H1 (cell line): Measurements from ENCODE around the gene GRIFIN. TPM values are rescaled to one million over a fixed set of nuclear protein-coding genes. Genes with fewer than 3 reads are reported as not detected.

Experiments used
- CTCF ChIA-PET: fragments of 300-600 bp; sonication (Branson Sonifier 250); formaldehyde crosslinking; loops from one replicate; lab custom pipeline; 2021; ENCODE audit not compliant: partially characterized antibody; lab: Charles Lee
- POLR2A ChIA-PET: fragments of 300-600 bp; sonication (Branson Sonifier 250); formaldehyde crosslinking; loops from one replicate; lab custom pipeline; 2021; ENCODE audit warnings: inconsistent platforms; ENCODE audit not compliant: partially characterized antibody; lab: Charles Lee
- DNase-seq, 2 experiments: peaks; one replicate each; pipeline versions ENCODE4 v3.0.0 to v3.0.0-alpha.2; 2010 to 2022; ENCODE audit warnings: low spot score in 2 of 2, low read depth in 1 of 2, mixed read lengths in 1 of 2
- FAIRE-seq: peaks from 2 replicates; lab custom pipeline; 2011; peaks lifted over from hg19 to GRCh38; lab: Jason Lieb, UNC
- H2AFZ ChIP-seq: 2 replicates; pipeline ENCODE4 v1.8.1; 2012; ENCODE audit warnings: low read length, inconsistent platforms
- H2AK5ac ChIP-seq: 2 replicates; pipeline ENCODE4 v1.6.1; 2013; ENCODE audit warnings: low read depth, low read length
- H2BK120ac ChIP-seq: replicated peaks from 2 replicates; pipeline ENCODE3; 2013; ENCODE audit warnings: low read depth, low read length, inconsistent platforms
- H2BK12ac ChIP-seq: 2 replicates; pipeline ENCODE4 v1.6.1; 2013; ENCODE audit warnings: low read depth, low read length
- H2BK15ac ChIP-seq: 2 replicates; pipeline ENCODE4 v1.6.1; 2013; ENCODE audit warnings: low read length
- H2BK20ac ChIP-seq: 2 replicates; pipeline ENCODE4 v1.6.1; 2013; ENCODE audit warnings: low read length
- H2BK5ac ChIP-seq: 2 replicates; pipeline ENCODE4 v1.6.1; 2013; ENCODE audit warnings: low read depth, low read length
- H3K14ac ChIP-seq: 2 replicates; pipeline ENCODE4 v1.6.1; 2013; ENCODE audit warnings: inconsistent platforms; ENCODE audit not compliant: insufficient read length
- H3K18ac ChIP-seq: 2 replicates; pipeline ENCODE4 v1.6.1; 2013; ENCODE audit warnings: low read length; ENCODE audit errors: extremely low read depth
- H3K23ac ChIP-seq: 2 replicates; pipeline ENCODE4 v1.6.1; 2013; ENCODE audit warnings: inconsistent platforms; ENCODE audit not compliant: insufficient read length
- H3K23me2 ChIP-seq: 2 replicates; pipeline ENCODE4 v1.6.1; 2013; ENCODE audit warnings: low read depth, low read length
- H3K27ac ChIP-seq: 2 replicates; pipeline ENCODE4 v1.6.1; 2011; ENCODE audit warnings: low read depth, low read length, inconsistent platforms
- H3K27me3 ChIP-seq, 4 experiments: replicated peaks in 1 of 4; 1 replicate in 1 of 4; 2 replicates in 3 of 4; pipeline versions ENCODE4 v1.6.1 to v1.8.1; 2011 to 2013; ENCODE audit warnings: low read length in 3 of 4, mild to moderate bottlenecking in 3 of 4, inconsistent platforms in 2 of 4, mixed read lengths in 2 of 4, moderate library complexity in 1 of 4; ENCODE audit not compliant: control insufficient read depth in 3 of 4, insufficient read depth in 3 of 4; ENCODE audit errors: extremely low read depth in 1 of 4
- H3K36me3 ChIP-seq, 4 experiments: 2 replicates each; pipeline versions ENCODE4 v1.6.1 to v1.8.1; 2011 to 2013; ENCODE audit warnings: mild to moderate bottlenecking in 4 of 4, low read length in 3 of 4, moderate library complexity in 2 of 4, control low read depth in 1 of 4, inconsistent platforms in 1 of 4; ENCODE audit not compliant: insufficient read depth in 4 of 4, control insufficient read depth in 2 of 4
- H3K4ac ChIP-seq: replicated peaks from 2 replicates; pipeline ENCODE3; 2013; ENCODE audit warnings: low read length, low read depth, mixed read lengths, inconsistent platforms; ENCODE audit not compliant: insufficient read length
- H3K4me1 ChIP-seq, 4 experiments: replicated peaks in 1 of 4; 1 replicate in 1 of 4; 2 replicates in 3 of 4; pipeline versions ENCODE4 v1.6.1 to v1.8.1; 2011 to 2013; ENCODE audit warnings: low read length in 3 of 4, inconsistent platforms in 2 of 4, mixed read lengths in 1 of 4; ENCODE audit not compliant: insufficient read depth in 4 of 4, control insufficient read depth in 3 of 4
- H3K4me2 ChIP-seq, 2 experiments: 2 replicates each; pipeline versions ENCODE4 v1.6.1 to v1.8.1; 2011 to 2013; ENCODE audit warnings: low read depth in 2 of 2, low read length in 2 of 2, control low read depth in 1 of 2, inconsistent platforms in 1 of 2, mild to moderate bottlenecking in 1 of 2; ENCODE audit not compliant: insufficient read depth in 1 of 2
- H3K4me3 ChIP-seq, 4 experiments: fragments of 200-600, 300-600 bp in 1 of 4; sonication (generic), shearing (Covaris generic), sonication (Bioruptor Twin) in 1 of 4; 2 replicates each; pipeline versions ENCODE4 v1.5.1 to v1.8.1; 2011 to 2016; ENCODE audit warnings: low read length in 4 of 4, low read depth in 3 of 4, control low read depth in 2 of 4, inconsistent platforms in 2 of 4, mild to moderate bottlenecking in 2 of 4, mixed read lengths in 1 of 4, moderate library complexity in 1 of 4; ENCODE audit not compliant: insufficient read depth in 2 of 4; ENCODE audit errors: extremely low read depth in 1 of 4
- H3K56ac ChIP-seq: replicated peaks from 2 replicates; pipeline ENCODE3; 2013; ENCODE audit warnings: low read depth, mild to moderate bottlenecking, mixed read lengths, low read length, inconsistent platforms; ENCODE audit not compliant: insufficient read length
- H3K79me1 ChIP-seq: 2 replicates; pipeline ENCODE4 v1.6.1; 2013; ENCODE audit warnings: low read depth, low read length, control low read depth
- H3K79me2 ChIP-seq, 2 experiments: 2 replicates each; pipeline versions ENCODE4 v1.6.1 to v1.8.1; 2012 to 2013; ENCODE audit warnings: low read length in 2 of 2, mild to moderate bottlenecking in 2 of 2, inconsistent platforms in 1 of 2; ENCODE audit not compliant: insufficient read depth in 2 of 2, control insufficient read depth in 1 of 2
- H3K9ac ChIP-seq, 4 experiments: replicated peaks in 1 of 4; 1 replicate in 1 of 4; 2 replicates in 3 of 4; pipeline versions ENCODE4 v1.6.1 to v1.8.1; 2011 to 2013; ENCODE audit warnings: low read depth in 3 of 4, low read length in 3 of 4, control low read depth in 2 of 4, mild to moderate bottlenecking in 2 of 4, moderate library complexity in 2 of 4, inconsistent platforms in 1 of 4; ENCODE audit errors: extremely low read depth in 1 of 4
- H3K9me3 ChIP-seq, 2 experiments: 2 replicates each; pipeline versions ENCODE4 v1.6.1 to v1.8.1; 2012 to 2013; ENCODE audit warnings: mild to moderate bottlenecking in 2 of 2, moderate library complexity in 2 of 2, control low read depth in 1 of 2, inconsistent platforms in 1 of 2, low read depth in 1 of 2, low read length in 1 of 2, mixed read lengths in 1 of 2; ENCODE audit not compliant: insufficient read depth in 2 of 2
- H4K20me1 ChIP-seq, 2 experiments: replicated peaks in 1 of 2; 2 replicates each; pipeline versions ENCODE3 to v1.8.1; 2011 to 2013; ENCODE audit warnings: inconsistent platforms in 2 of 2, low read length in 2 of 2, mild to moderate bottlenecking in 1 of 2; ENCODE audit not compliant: insufficient read depth in 2 of 2, control insufficient read depth in 1 of 2
- H4K5ac ChIP-seq: 2 replicates; pipeline ENCODE4 v1.6.1; 2013; ENCODE audit warnings: low read length, low read depth, mixed read lengths, inconsistent platforms; ENCODE audit not compliant: insufficient read length
- H4K8ac ChIP-seq: 2 replicates; pipeline ENCODE4 v1.8.0; 2013; ENCODE audit warnings: mild to moderate bottlenecking, moderate library complexity, low read length, inconsistent platforms; ENCODE audit not compliant: insufficient read depth; ENCODE audit errors: extremely low read depth
- H4K91ac ChIP-seq: replicated peaks from 2 replicates; pipeline ENCODE3; 2013; ENCODE audit warnings: low read length, mixed read lengths, inconsistent platforms; ENCODE audit not compliant: insufficient read length
- BCL11A ChIP-seq, 2 experiments: IDR thresholded peaks; one replicate each; pipeline ENCODE4 v1.6.1; 2011; ENCODE audit warnings: low read depth in 2 of 2, low read length in 2 of 2, mild to moderate bottlenecking in 2 of 2
- CBX5 ChIP-seq: fragments of 300-800, 300-1000 bp; sonication (generic); IDR thresholded peaks from 2 replicates; pipeline ENCODE4 v1.7.1; 2016; ENCODE audit warnings: antibody characterized with exemption, low read length, low read depth
- E2F6 ChIP-seq: IDR thresholded peaks from 2 replicates; pipeline ENCODE4 v1.6.1; 2012; ENCODE audit warnings: inconsistent platforms
- GABPA ChIP-seq: IDR thresholded peaks from 2 replicates; pipeline ENCODE4 v1.6.1; 2011; ENCODE audit warnings: mild to moderate bottlenecking, low read length, moderate library complexity, borderline replicate concordance; ENCODE audit not compliant: insufficient read depth
- GTF2F1 ChIP-seq: IDR thresholded peaks from 2 replicates; pipeline ENCODE4 v1.6.1; 2012; ENCODE audit warnings: low read depth, low read length, improper control_type of control experiment, borderline replicate concordance
- HDAC2 ChIP-seq, 2 experiments: fragments of 300-600 bp in 1 of 2; sonication (generic) in 1 of 2; IDR thresholded peaks; 2 replicates each; pipeline ENCODE4 v1.6.1; 2011 to 2012; ENCODE audit warnings: low read depth in 2 of 2, low read length in 2 of 2, mild to moderate bottlenecking in 2 of 2, moderate library complexity in 2 of 2, borderline replicate concordance in 1 of 2, inconsistent platforms in 1 of 2
- KDM1A ChIP-seq: fragments of 200-600, 300-600 bp; sonication (generic); IDR thresholded peaks from 2 replicates; pipeline ENCODE4 v1.7.1; 2016; ENCODE audit warnings: mild to moderate bottlenecking, low read length, borderline replicate concordance
- MAX ChIP-seq: IDR thresholded peaks from 2 replicates; pipeline ENCODE4 v1.6.1; 2012; ENCODE audit warnings: inconsistent platforms
- POU5F1 ChIP-seq: IDR thresholded peaks from 2 replicates; pipeline ENCODE4 v1.6.1; 2011; ENCODE audit warnings: low read depth, mild to moderate bottlenecking, low read length, moderate library complexity
- WGBS, 2 experiments: shearing (Covaris generic) in 1 of 2; methylation state at CpG; one replicate each; pipeline versions ENCODE4 v1.1.6 to v1.1.7; 2013 to 2015; ENCODE audit warnings: low lambda C conversion rate in 2 of 2, mixed read lengths in 2 of 2, inconsistent platforms in 1 of 2, low coverage in 1 of 2, missing lambda C conversion rate in 1 of 2; ENCODE audit not compliant: insufficient replicate concordance in 2 of 2, insufficient coverage in 1 of 2, insufficient read length in 1 of 2; ENCODE audit errors: extremely low coverage in 1 of 2, missing lambda C conversion rate in 1 of 2; 5-methylcytosine and 5-hydroxymethylcytosine counted together
- polyA plus RNA-seq, 7 experiments: library from polyadenylated mRNA; depleted of rRNA in 3 of 7; stranded (reverse) in 5 of 7; unstranded in 2 of 7; fragments of >200 nt in 5 of 7; fragments of 200-250 nt in 2 of 7; gene quantifications; 1 replicate in 5 of 7; 2 replicates in 1 of 7; 4 replicates in 1 of 7; pipeline versions ENCODE4 v1.2.1 to v1.2.3, GENCODE V29; 2011 to 2013; ENCODE audit warnings: missing spikeins in 2 of 7, mixed read lengths in 2 of 7
- total RNA-seq: library from RNA; stranded (reverse); fragmentation: NEBNext Ultra II Directional; extraction: Animal tissue kit (Norgen Biotek cat#: 25700); gene quantifications from 2 replicates; pipeline ENCODE4 v1.2.1, GENCODE V29; 2021
- TF ChIP-seq, protein P1 (sequence below): IDR thresholded peaks from 2 replicates; pipeline ENCODE4 v1.6.1; 2011; ENCODE audit warnings: low read length, improper control_type of control experiment

The GRIFIN gene
- total and polyA plus RNA-seq, 2 of the 8 experiments (the other 6 are each of a cell fraction or from before 2014, with no cell fraction given): not detected

GRCh38 chr7:2425749-2426148 is 50.4 kb downstream of the GRIFIN start:
- Histone ChIP-seq H3K18ac (no peak overlapping the region; the same call in 1 of the 2 replicates), H3K9ac (no peak overlapping the region), H3K56ac (no peak overlapping the region), H3K4me3 (no peak overlapping the region), H3K23me2 (no peaks in the 10 kb centered on the region), H2AK5ac (0 out of 2 replicates have a peak overlapping the region, but pooled peaks have one; percentile 39), H3K27ac (no peak overlapping the region), H2AFZ (no peak overlapping the region), H2BK5ac (0 out of 2 replicates have a peak overlapping the region, but pooled peaks have one; percentile 32), H4K8ac (0 out of 2 replicates have a peak overlapping the region, but pooled peaks have one; percentile 28), H3K4me1 (peaks cover 3 to 10% (median 5%) of the 10 kb centered on the region in 4 experiments), H3K4me2 (peak overlapping the region in 1 of 2 experiments; percentile 7; a peak in 1 of 4 replicates), H3K36me3 (no peaks in the 10 kb centered on the region), H3K9me3 (no peaks in the 10 kb centered on the region), H2BK120ac (no peak overlapping the region), H3K79me1 (no peaks in the 10 kb centered on the region; the same call in 1 of the 2 replicates), H3K79me2 (peaks cover 0 to under 1% of the 10 kb centered on the region in 2 experiments; a peak in 1 of 4 replicates), H3K27me3 (no peaks in the 10 kb centered on the region), H4K20me1 (no peaks in the 10 kb centered on the region), H4K91ac (peak overlapping the region; percentile 45), H3K4ac (no peak overlapping the region), H4K5ac (no peak overlapping the region), H2BK15ac (peak overlapping the region; percentile 4; the same call in 1 of the 2 replicates), H2BK12ac (0 out of 2 replicates have a peak overlapping the region, but pooled peaks have one; percentile 33), H2BK20ac (no peak overlapping the region), H3K14ac (no peak overlapping the region), H3K23ac (no peak overlapping the region)
- 82% methylated on average over 10 of the region's 10 CpGs; no CpG with 5 or more reads in 1 of the 2 experiments for WGBS, 2 experiments
- DNase-seq (no peak), FAIRE-seq (no peak)
- POLR2A ChIA-PET: interaction anchor here (1.2 to 1.3 kb wide), 2 partner anchors 64 to 72 kb away, joined by 3 read pairs; no protein-coding TSS in a partner anchor
- CTCF ChIA-PET: interaction anchor here (0.7 to 1.6 kb wide), 4 partner anchors 13 to 92 kb away, joined by 3 to 4 read pairs (median 4); no protein-coding TSS in a partner anchor
- TF ChIP-seq HDAC2 (IDR thresholded peaks at IDR 0.05; ENCODE audit: borderline replicate concordance in 1 of 2, low read depth in 2 of 2, low read length in 2 of 2) (no peak), CBX5 (no peak), POU5F1 (no peak), GABPA (no peak), GTF2F1 (no peak), BCL11A (IDR thresholded peaks at IDR 0.05; ENCODE audit: low read depth in 2 of 2, low read length in 2 of 2) (no peak), E2F6 (no peak), KDM1A (no peak), MAX (no peak)
- TF ChIP-seq, protein P1, sequence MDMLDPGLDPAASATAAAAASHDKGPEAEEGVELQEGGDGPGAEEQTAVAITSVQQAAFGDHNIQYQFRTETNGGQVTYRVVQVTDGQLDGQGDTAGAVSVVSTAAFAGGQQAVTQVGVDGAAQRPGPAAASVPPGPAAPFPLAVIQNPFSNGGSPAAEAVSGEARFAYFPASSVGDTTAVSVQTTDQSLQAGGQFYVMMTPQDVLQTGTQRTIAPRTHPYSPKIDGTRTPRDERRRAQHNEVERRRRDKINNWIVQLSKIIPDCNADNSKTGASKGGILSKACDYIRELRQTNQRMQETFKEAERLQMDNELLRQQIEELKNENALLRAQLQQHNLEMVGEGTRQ: no peak
